ENCODE data around the gene COX6B2. TPM values are rescaled to one million over a fixed set of nuclear protein-coding genes. Genes with fewer than 3 reads are reported as not detected.

COX6B2 gene
- total RNA-seq, 1 experiment from 2014 or later, result 5.6 TPM

- POLR2A ChIA-PET, result no interaction called here
- ATAC-seq, result peak; percentile 20; the same call in 1 of the 2 replicates
Measured at GRCh38 chr19:55358943-55359908, 4.7 kb upstream of the COX6B2 start.

DNA sequence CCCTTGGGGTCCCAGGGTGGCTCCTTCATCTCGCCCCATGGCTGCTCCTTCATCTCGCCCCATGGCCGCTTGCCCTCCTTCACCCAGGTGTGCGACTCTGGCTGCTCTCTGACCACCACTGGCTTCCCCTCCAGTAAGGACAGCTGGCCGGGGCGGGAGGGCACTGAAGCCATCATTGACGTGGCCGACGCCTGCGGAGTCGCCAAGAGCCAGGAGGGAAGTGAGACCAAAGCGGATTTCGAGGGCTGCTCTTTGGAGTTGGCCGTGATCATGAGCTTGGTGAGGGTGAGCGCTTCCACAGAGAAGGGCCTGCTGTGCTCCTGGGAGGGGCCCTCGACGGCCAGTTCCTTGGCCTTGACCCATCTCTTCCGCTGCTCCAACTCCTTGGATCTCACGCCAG lies 4.0 kb upstream of the COX6B2 start:
- H3K36me3 ChIP-seq (ENCODE audit: control insufficient read depth, insufficient read depth, low read length), result no peaks in the 10 kb centered on the region
- POLR2A ChIA-PET, result interaction anchor here (0.6 kb wide), 1 partner anchor 19 kb away, joined by 7 read pairs; no protein-coding TSS in a partner anchor
- no TSS peak for BruUV-seq (replicated peaks)
- in situ Hi-C loops (cut with HindIII; ENCODE audit: low pct_unique_long_range_greater_than_20kb, low sequenced_read_pairs) (no loop called here), intact Hi-C loops (cut with micrococcal nuclease; ENCODE audit: unreplicated experiment) (no loop called here)
- H3K4me3 ChIP-seq (ENCODE audit: low read depth in 2 of 2, low read length in 2 of 2), result no peak overlapping the region
- H3K27me3 ChIP-seq (ENCODE audit: control insufficient read depth, insufficient read depth, low read length), result no peaks in the 10 kb centered on the region
- H3K27ac ChIP-seq (ENCODE audit: low read length), result no peak overlapping the region
- no peak for TF ChIP-seq POLR2AphosphoS5 (IDR thresholded peaks at IDR 0.05; ENCODE audit: low read depth, low read length)
- TF ChIP-seq, protein P1, sequence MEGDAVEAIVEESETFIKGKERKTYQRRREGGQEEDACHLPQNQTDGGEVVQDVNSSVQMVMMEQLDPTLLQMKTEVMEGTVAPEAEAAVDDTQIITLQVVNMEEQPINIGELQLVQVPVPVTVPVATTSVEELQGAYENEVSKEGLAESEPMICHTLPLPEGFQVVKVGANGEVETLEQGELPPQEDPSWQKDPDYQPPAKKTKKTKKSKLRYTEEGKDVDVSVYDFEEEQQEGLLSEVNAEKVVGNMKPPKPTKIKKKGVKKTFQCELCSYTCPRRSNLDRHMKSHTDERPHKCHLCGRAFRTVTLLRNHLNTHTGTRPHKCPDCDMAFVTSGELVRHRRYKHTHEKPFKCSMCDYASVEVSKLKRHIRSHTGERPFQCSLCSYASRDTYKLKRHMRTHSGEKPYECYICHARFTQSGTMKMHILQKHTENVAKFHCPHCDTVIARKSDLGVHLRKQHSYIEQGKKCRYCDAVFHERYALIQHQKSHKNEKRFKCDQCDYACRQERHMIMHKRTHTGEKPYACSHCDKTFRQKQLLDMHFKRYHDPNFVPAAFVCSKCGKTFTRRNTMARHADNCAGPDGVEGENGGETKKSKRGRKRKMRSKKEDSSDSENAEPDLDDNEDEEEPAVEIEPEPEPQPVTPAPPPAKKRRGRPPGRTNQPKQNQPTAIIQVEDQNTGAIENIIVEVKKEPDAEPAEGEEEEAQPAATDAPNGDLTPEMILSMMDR (IDR thresholded peaks at IDR 0.05), result no peak
- no peak for TF ChIP-seq TCF7L2 (IDR thresholded peaks at IDR 0.05; ENCODE audit: low read depth, low read length)
- no peak for TF ChIP-seq SIN3A (IDR thresholded peaks at IDR 0.05; ENCODE audit: borderline replicate concordance, insufficient read depth, low read depth, low read length)
- TF ChIP-seq, protein P2, sequence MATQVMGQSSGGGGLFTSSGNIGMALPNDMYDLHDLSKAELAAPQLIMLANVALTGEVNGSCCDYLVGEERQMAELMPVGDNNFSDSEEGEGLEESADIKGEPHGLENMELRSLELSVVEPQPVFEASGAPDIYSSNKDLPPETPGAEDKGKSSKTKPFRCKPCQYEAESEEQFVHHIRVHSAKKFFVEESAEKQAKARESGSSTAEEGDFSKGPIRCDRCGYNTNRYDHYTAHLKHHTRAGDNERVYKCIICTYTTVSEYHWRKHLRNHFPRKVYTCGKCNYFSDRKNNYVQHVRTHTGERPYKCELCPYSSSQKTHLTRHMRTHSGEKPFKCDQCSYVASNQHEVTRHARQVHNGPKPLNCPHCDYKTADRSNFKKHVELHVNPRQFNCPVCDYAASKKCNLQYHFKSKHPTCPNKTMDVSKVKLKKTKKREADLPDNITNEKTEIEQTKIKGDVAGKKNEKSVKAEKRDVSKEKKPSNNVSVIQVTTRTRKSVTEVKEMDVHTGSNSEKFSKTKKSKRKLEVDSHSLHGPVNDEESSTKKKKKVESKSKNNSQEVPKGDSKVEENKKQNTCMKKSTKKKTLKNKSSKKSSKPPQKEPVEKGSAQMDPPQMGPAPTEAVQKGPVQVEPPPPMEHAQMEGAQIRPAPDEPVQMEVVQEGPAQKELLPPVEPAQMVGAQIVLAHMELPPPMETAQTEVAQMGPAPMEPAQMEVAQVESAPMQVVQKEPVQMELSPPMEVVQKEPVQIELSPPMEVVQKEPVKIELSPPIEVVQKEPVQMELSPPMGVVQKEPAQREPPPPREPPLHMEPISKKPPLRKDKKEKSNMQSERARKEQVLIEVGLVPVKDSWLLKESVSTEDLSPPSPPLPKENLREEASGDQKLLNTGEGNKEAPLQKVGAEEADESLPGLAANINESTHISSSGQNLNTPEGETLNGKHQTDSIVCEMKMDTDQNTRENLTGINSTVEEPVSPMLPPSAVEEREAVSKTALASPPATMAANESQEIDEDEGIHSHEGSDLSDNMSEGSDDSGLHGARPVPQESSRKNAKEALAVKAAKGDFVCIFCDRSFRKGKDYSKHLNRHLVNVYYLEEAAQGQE (IDR thresholded peaks at IDR 0.05; ENCODE audit: insufficient read depth in 1 of 2, low read depth in 2 of 2, low read length in 1 of 2), result no peak
- DNase-seq (ENCODE audit: low read depth, low spot score), result no peak
- no peaks in the 10 kb centered on the region for H3K9me3 ChIP-seq (ENCODE audit: control insufficient read depth, insufficient read depth, low read depth, low read length)
- peaks cover 12% of the 10 kb centered on the region for H3K4me1 ChIP-seq (ENCODE audit: control insufficient read depth, insufficient read depth, low read length)
- CTCF ChIA-PET, result no interaction called here
- no peak for ATAC-seq

More at GRCh38 chr19:55358943-55359908, 4.7 kb upstream of the COX6B2 start:
- CTCF ChIA-PET, result no interaction called here
- Histone ChIP-seq H3K4me3 (ENCODE audit: low read depth in 2 of 2, low read length in 2 of 2) (no peak overlapping the region), H3K27me3 (ENCODE audit: control insufficient read depth, insufficient read depth, low read length) (no peaks in the 10 kb centered on the region), H3K4me1 (ENCODE audit: control insufficient read depth, insufficient read depth, low read length) (peaks cover 11% of the 10 kb centered on the region), H3K9me3 (ENCODE audit: control insufficient read depth, insufficient read depth, low read depth, low read length) (no peaks in the 10 kb centered on the region), H3K36me3 (ENCODE audit: control insufficient read depth, insufficient read depth, low read length) (no peaks in the 10 kb centered on the region), H3K27ac (ENCODE audit: low read length) (no peak overlapping the region)
- in situ Hi-C loops (cut with HindIII; ENCODE audit: low pct_unique_long_range_greater_than_20kb, low sequenced_read_pairs) (no loop called here), intact Hi-C loops (cut with micrococcal nuclease; ENCODE audit: unreplicated experiment) (no loop called here)
- no peak for DNase-seq (ENCODE audit: low read depth, low spot score)
- TF ChIP-seq POLR2AphosphoS5 (IDR thresholded peaks at IDR 0.05; ENCODE audit: low read depth, low read length), result no peak
- no peak for TF ChIP-seq TCF7L2 (IDR thresholded peaks at IDR 0.05; ENCODE audit: low read depth, low read length)
- no peak for TF ChIP-seq SIN3A (IDR thresholded peaks at IDR 0.05; ENCODE audit: borderline replicate concordance, insufficient read depth, low read depth, low read length)
- TF ChIP-seq, protein P1 (IDR thresholded peaks at IDR 0.05), result no peak
- TF ChIP-seq, protein P2 (IDR thresholded peaks at IDR 0.05; ENCODE audit: insufficient read depth in 1 of 2, low read depth in 2 of 2, low read length in 1 of 2), result no peak
- BruUV-seq (replicated peaks), result no TSS peak

All from Panc1 (cell line).